Keratinocyte (primary cell): ENCODE measurements around the gene PRKN. TPM values are rescaled to one million over a fixed set of nuclear protein-coding genes. Genes with fewer than 3 reads are reported as not detected.

Source experiments
- DNase-seq: peaks from one replicate; pipeline ENCODE4 v3.0.0-alpha.2; 2011; ENCODE audit warnings: low read depth, missing footprints, low spot score
- FAIRE-seq: peaks from 2 replicates; lab custom pipeline; 2011; peaks lifted over from hg19 to GRCh38; lab: Jason Lieb, UNC
- H2AFZ ChIP-seq: 2 replicates; pipeline ENCODE4 v1.6.0; 2012; ENCODE audit warnings: low read length, control low read depth, inconsistent platforms; ENCODE audit not compliant: control insufficient read depth
- H3K27ac ChIP-seq: 2 replicates; pipeline ENCODE4 v1.5.1; 2011; ENCODE audit warnings: low read length; ENCODE audit not compliant: control insufficient read depth, insufficient read depth
- H3K27me3 ChIP-seq: 3 replicates; pipeline ENCODE4 v1.6.0; 2011; ENCODE audit warnings: low read length; ENCODE audit not compliant: control insufficient read depth, insufficient read depth; ENCODE audit errors: extremely low read depth
- H3K36me3 ChIP-seq, 2 experiments: 2 replicates in 1 of 2; 3 replicates in 1 of 2; pipeline ENCODE4 v1.5.1; 2011; ENCODE audit warnings: low read length in 2 of 2, mild to moderate bottlenecking in 1 of 2; ENCODE audit not compliant: control insufficient read depth in 2 of 2, insufficient read depth in 2 of 2; ENCODE audit errors: extremely low read depth in 1 of 2
- H3K4me1 ChIP-seq: 3 replicates; pipeline ENCODE4 v1.5.1; 2011; ENCODE audit warnings: low read length; ENCODE audit not compliant: control insufficient read depth, insufficient read depth; ENCODE audit errors: extremely low read depth
- H3K4me2 ChIP-seq: 3 replicates; pipeline ENCODE4 v1.6.0; 2011; ENCODE audit warnings: low read depth, low read length; ENCODE audit not compliant: control insufficient read depth, insufficient read depth; ENCODE audit errors: extremely low read depth
- H3K4me3 ChIP-seq, 3 experiments: fragments of 200-600 bp in 1 of 3; sonication (generic) in 1 of 3; 2 replicates in 2 of 3; 3 replicates in 1 of 3; pipeline ENCODE4 v1.5.1; 2011 to 2016; ENCODE audit warnings: low read length in 3 of 3, mild to moderate bottlenecking in 3 of 3, control low read depth in 2 of 3, inconsistent platforms in 1 of 3, low read depth in 1 of 3, mixed read lengths in 1 of 3, mixed run types in 1 of 3, moderate library complexity in 1 of 3; ENCODE audit not compliant: control insufficient read depth in 2 of 3, insufficient read depth in 2 of 3; ENCODE audit errors: extremely low read depth in 1 of 3
- H3K79me2 ChIP-seq: 2 replicates; pipeline ENCODE4 v1.6.0; 2012; ENCODE audit warnings: low read length; ENCODE audit not compliant: control insufficient read depth, insufficient read depth
- H3K9ac ChIP-seq: 3 replicates; pipeline ENCODE4 v1.6.0; 2011; ENCODE audit warnings: low read length; ENCODE audit not compliant: control insufficient read depth, insufficient read depth; ENCODE audit errors: extremely low read depth
- H3K9me1 ChIP-seq: 3 replicates; pipeline ENCODE4 v1.6.0; 2011; ENCODE audit warnings: low read length; ENCODE audit not compliant: control insufficient read depth, insufficient read depth; ENCODE audit errors: extremely low read depth
- H3K9me3 ChIP-seq: 2 replicates; pipeline ENCODE4 v1.5.1; 2012; ENCODE audit warnings: low read depth, low read length; ENCODE audit not compliant: control insufficient read depth
- H4K20me1 ChIP-seq: 3 replicates; pipeline ENCODE4 v1.6.0; 2011; ENCODE audit warnings: low read length; ENCODE audit not compliant: control insufficient read depth, insufficient read depth; ENCODE audit errors: extremely low read depth
- CTCF ChIP-seq, 3 experiments: IDR thresholded peaks in 1 of 3; conservative IDR thresholded peaks in 1 of 3; optimal IDR thresholded peaks in 1 of 3; 2 replicates in 2 of 3; 3 replicates in 1 of 3; pipeline versions ENCODE3 to v1.5.1; 2011; ENCODE audit warnings: low read length in 3 of 3, mild to moderate bottlenecking in 3 of 3, moderate library complexity in 2 of 3, control low read depth in 1 of 3, inconsistent platforms in 1 of 3; ENCODE audit not compliant: insufficient read depth in 2 of 3; ENCODE audit errors: extremely low read depth in 1 of 3
- EZH2 ChIP-seq: IDR thresholded peaks from one replicate; pipeline ENCODE4 v1.6.1; 2012; ENCODE audit warnings: inconsistent platforms, mild to moderate bottlenecking, low read length, moderate library complexity
- dilution Hi-C: fragments of 300-500 bp; cut with MboI; formaldehyde crosslinking; loops from one replicate; pipeline ENCODE4 v1.7.0; 2020; ENCODE audit warnings: low sequenced_read_pairs; ENCODE audit not compliant: extremely low pct_ligation_motif_present
- polyA plus RNA-seq, 5 experiments: library from polyadenylated mRNA; depleted of rRNA in 3 of 5; stranded (reverse) in 3 of 5; stranded (forward) in 1 of 5; unstranded in 1 of 5; fragments of >200 nt; gene quantifications; 1 replicate in 1 of 5; 2 replicates in 3 of 5; 3 replicates in 1 of 5; pipeline versions ENCODE4 v1.2.1 to v1.2.3, GENCODE V29; 2011 to 2012; ENCODE audit warnings: missing spikeins in 2 of 5, low read depth in 1 of 5, low replicate concordance in 1 of 5

Gene PRKN
- polyA plus RNA-seq, 1 donor (not counting 4 experiments of a cell fraction or from before 2014, with no cell fraction given), result 0.67 TPM

- H3K36me3 ChIP-seq, result no peaks in the 10 kb centered on the region
- H3K9ac ChIP-seq, result no peak overlapping the region
- H4K20me1 ChIP-seq, result no peaks in the 10 kb centered on the region
- no peak overlapping the region for H3K4me3 ChIP-seq
- H3K79me2 ChIP-seq, result no peaks in the 10 kb centered on the region
- no peak overlapping the region for H2AFZ ChIP-seq
- no peaks in the 10 kb centered on the region for H3K9me1 ChIP-seq
- TF ChIP-seq EZH2, result no peak
- H3K27ac ChIP-seq, result no peak overlapping the region
- H3K4me2 ChIP-seq, result no peak overlapping the region
- dilution Hi-C loops, result no loop called here
- DNase-seq, result no peak
- no peaks in the 10 kb centered on the region for H3K9me3 ChIP-seq
- FAIRE-seq, result no peak
- no peaks in the 10 kb centered on the region for H3K27me3 ChIP-seq
- no peaks in the 10 kb centered on the region for H3K4me1 ChIP-seq
Measured at GRCh38 chr6:161598896-161599295, 1128.7 kb downstream of the PRKN start.

- Histone ChIP-seq H3K36me3 (no peaks in the 10 kb centered on the region), H3K9ac (no peak overlapping the region), H4K20me1 (no peaks in the 10 kb centered on the region), H3K9me3 (no peaks in the 10 kb centered on the region), H3K4me3 (no peak overlapping the region), H3K9me1 (no peaks in the 10 kb centered on the region), H3K79me2 (no peaks in the 10 kb centered on the region), H3K4me2 (no peak overlapping the region), H2AFZ (no peak overlapping the region), H3K27ac (no peak overlapping the region), H3K4me1 (no peaks in the 10 kb centered on the region), H3K27me3 (no peaks in the 10 kb centered on the region)
- dilution Hi-C loops, result no loop called here
- DNase-seq (no peak), FAIRE-seq (no peak)
- TF ChIP-seq CTCF (optimal IDR thresholded peaks at IDR 0.05 in 1 of 3, IDR thresholded peaks at IDR 0.05 in 1 of 3, conservative IDR thresholded peaks at IDR 0.05 in 1 of 3; ENCODE audit: extremely low read depth in 1 of 3, insufficient read depth in 2 of 3, low read length in 3 of 3) (no peak), EZH2 (no peak)
Measured at GRCh38 chr6:161596807-161597520, 1130.6 kb downstream of the PRKN start.

- Histone ChIP-seq H3K9ac (no peak overlapping the region), H3K4me2 (no peak overlapping the region), H3K4me1 (no peaks in the 10 kb centered on the region), H3K9me3 (no peaks in the 10 kb centered on the region), H3K9me1 (no peaks in the 10 kb centered on the region), H3K79me2 (no peaks in the 10 kb centered on the region), H3K36me3 (no peaks in the 10 kb centered on the region), H3K4me3 (no peak overlapping the region), H3K27me3 (no peaks in the 10 kb centered on the region), H4K20me1 (no peaks in the 10 kb centered on the region), H2AFZ (no peak overlapping the region), H3K27ac (no peak overlapping the region)
- FAIRE-seq, result no peak
- no peak for DNase-seq
- dilution Hi-C loops, result no loop called here
- TF ChIP-seq CTCF (optimal IDR thresholded peaks at IDR 0.05 in 1 of 3, IDR thresholded peaks at IDR 0.05 in 1 of 3, conservative IDR thresholded peaks at IDR 0.05 in 1 of 3; ENCODE audit: extremely low read depth in 1 of 3, insufficient read depth in 2 of 3, low read length in 3 of 3), result no peak
- no peak for TF ChIP-seq EZH2
Measured at GRCh38 chr6:161594412-161594811, 1133.2 kb downstream of the PRKN start.
